ENCODE data around the gene TOMM40.

GRCh38 chr19:44897835-44898234 is 6.8 kb downstream of the TOMM40 start:
- TF ChIP-seq EZH2 (IDR thresholded peaks at IDR 0.05; ENCODE audit: low read depth) (no peak), CTCF (conservative IDR thresholded peaks at IDR 0.05) (no peak)

Data from PC-9 (cell line).